Gastrocnemius medialis (tissue), 4 donors: Measurements from ENCODE around the gene TWIST2.

Experiments used
- POLR2A ChIP-seq, 2 donors: fragments of 450-650 bp; IDR thresholded peaks; one replicate each; pipeline ENCODE4 v1.6.1; 2017; ENCODE audit warnings: antibody characterized with exemption in 2 of 2, mild to moderate bottlenecking in 2 of 2, moderate library complexity in 2 of 2
- TF ChIP-seq, protein P1 (sequence below), 5 experiments: fragments of 450-650 bp in 3 of 5; fragments of 200-600 bp in 2 of 5; sonication (generic) in 2 of 5; IDR thresholded peaks in 4 of 5; conservative IDR thresholded peaks in 1 of 5; 1 replicate in 4 of 5; 2 replicates in 1 of 5; pipeline ENCODE4 v1.5.1; 2016 to 2019; ENCODE audit warnings: antibody characterized with exemption in 5 of 5, mild to moderate bottlenecking in 3 of 5, moderate library complexity in 3 of 5

DNA sequence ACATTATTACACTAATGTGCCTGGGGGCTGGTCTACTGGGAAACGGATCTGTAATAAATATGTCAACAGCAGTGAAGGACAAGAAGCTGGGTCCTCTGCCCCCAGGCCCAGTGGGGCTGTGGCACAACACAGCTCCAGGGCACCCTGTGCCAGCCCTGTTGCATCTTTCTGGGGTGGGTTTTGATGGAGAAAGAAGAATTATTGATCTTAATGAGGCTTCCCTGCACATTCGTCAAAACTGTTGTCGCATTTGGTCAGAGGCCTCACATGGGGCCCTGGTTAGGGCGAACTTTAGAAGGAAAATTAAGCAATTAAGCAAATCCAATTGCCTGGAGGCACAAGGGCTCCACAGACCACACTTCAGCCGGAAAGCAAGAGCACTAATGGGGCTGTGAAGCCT, 30.0 kb upstream of the TWIST2 start:
- TF ChIP-seq, protein P1, sequence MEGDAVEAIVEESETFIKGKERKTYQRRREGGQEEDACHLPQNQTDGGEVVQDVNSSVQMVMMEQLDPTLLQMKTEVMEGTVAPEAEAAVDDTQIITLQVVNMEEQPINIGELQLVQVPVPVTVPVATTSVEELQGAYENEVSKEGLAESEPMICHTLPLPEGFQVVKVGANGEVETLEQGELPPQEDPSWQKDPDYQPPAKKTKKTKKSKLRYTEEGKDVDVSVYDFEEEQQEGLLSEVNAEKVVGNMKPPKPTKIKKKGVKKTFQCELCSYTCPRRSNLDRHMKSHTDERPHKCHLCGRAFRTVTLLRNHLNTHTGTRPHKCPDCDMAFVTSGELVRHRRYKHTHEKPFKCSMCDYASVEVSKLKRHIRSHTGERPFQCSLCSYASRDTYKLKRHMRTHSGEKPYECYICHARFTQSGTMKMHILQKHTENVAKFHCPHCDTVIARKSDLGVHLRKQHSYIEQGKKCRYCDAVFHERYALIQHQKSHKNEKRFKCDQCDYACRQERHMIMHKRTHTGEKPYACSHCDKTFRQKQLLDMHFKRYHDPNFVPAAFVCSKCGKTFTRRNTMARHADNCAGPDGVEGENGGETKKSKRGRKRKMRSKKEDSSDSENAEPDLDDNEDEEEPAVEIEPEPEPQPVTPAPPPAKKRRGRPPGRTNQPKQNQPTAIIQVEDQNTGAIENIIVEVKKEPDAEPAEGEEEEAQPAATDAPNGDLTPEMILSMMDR (IDR thresholded peaks at IDR 0.05 in 4 of 5, conservative IDR thresholded peaks at IDR 0.05 in 1 of 5) = no peak
- no peak for TF ChIP-seq POLR2A (IDR thresholded peaks at IDR 0.05)
